Chondrocyte (in vitro differentiated cells): ENCODE measurements around the gene KRTAP3-3. TPM values are rescaled to one million over a fixed set of nuclear protein-coding genes. Genes with fewer than 3 reads are reported as not detected.

ENCODE experiments used
- DNase-seq: peaks from one replicate; pipeline ENCODE4 v3.0.0; 2021; ENCODE audit warnings: mixed read lengths, low spot score
- H3K27ac Mint-ChIP-seq: one replicate; pipeline ENCODE4 v1.8.0; 2021; ENCODE audit warnings: mild to moderate bottlenecking, moderate library complexity, mixed read lengths; ENCODE audit not compliant: unreplicated experiment
- H3K27me3 Mint-ChIP-seq: 2 replicates; pipeline ENCODE4 v1.8.0; 2021; ENCODE audit warnings: low read depth, mixed read lengths
- H3K36me3 Mint-ChIP-seq: 2 replicates; pipeline ENCODE4 v1.8.0; 2021; ENCODE audit warnings: low read depth, mixed read lengths
- H3K4me1 Mint-ChIP-seq: 2 replicates; pipeline ENCODE4 v1.8.0; 2021; ENCODE audit warnings: low read depth, mild to moderate bottlenecking, mixed read lengths
- H3K4me3 Mint-ChIP-seq: one replicate; pipeline ENCODE4 v1.8.0; 2021; ENCODE audit warnings: mild to moderate bottlenecking, moderate library complexity, mixed read lengths; ENCODE audit not compliant: unreplicated experiment
- H3K9me3 Mint-ChIP-seq: 2 replicates; pipeline ENCODE4 v1.8.0; 2021; ENCODE audit warnings: low read depth, mixed read lengths
- CTCF ChIP-seq: fragments of 200-600 bp; sonication (generic); IDR thresholded peaks from 2 replicates; pipeline ENCODE4 v1.5.0; 2021; ENCODE audit warnings: antibody characterized with exemption, mild to moderate bottlenecking, moderate library complexity
- total RNA-seq: library from RNA; stranded (reverse); gene quantifications from 3 replicates; pipeline ENCODE4 v1.2.1, GENCODE V29; 2021

Gene KRTAP3-3
- total RNA-seq, 1 donor from 2014 or later: not detected

GRCh38 chr17:40949418-40949817, 44.5 kb downstream of the KRTAP3-3 start:
- TF ChIP-seq CTCF: no peak
- DNase-seq: no peak
- no peak overlapping the region for H3K27ac Mint-ChIP-seq
- no peaks in the 10 kb centered on the region for H3K36me3 Mint-ChIP-seq
- peaks cover 10% of the 10 kb centered on the region for H3K27me3 Mint-ChIP-seq
- no peak overlapping the region for H3K4me3 Mint-ChIP-seq
- H3K4me1 Mint-ChIP-seq: peaks cover 12% of the 10 kb centered on the region
- no peaks in the 10 kb centered on the region for H3K9me3 Mint-ChIP-seq

- Mint-ChIP-seq H3K4me3 (no peak overlapping the region), H3K9me3 (no peaks in the 10 kb centered on the region)
- no peak for TF ChIP-seq CTCF
Observed at GRCh38 chr17:40947929-40948328, 46.0 kb downstream of the KRTAP3-3 start.

GRCh38 chr17:40945414-40945813, 48.5 kb downstream of the KRTAP3-3 start:
- no peak overlapping the region for H3K27ac Mint-ChIP-seq
- no peaks in the 10 kb centered on the region for H3K9me3 Mint-ChIP-seq
- no peak for DNase-seq
- no peak for TF ChIP-seq CTCF
- H3K27me3 Mint-ChIP-seq: peaks cover 10% of the 10 kb centered on the region
- no peaks in the 10 kb centered on the region for H3K36me3 Mint-ChIP-seq
- H3K4me1 Mint-ChIP-seq: no peaks in the 10 kb centered on the region
- H3K4me3 Mint-ChIP-seq: no peak overlapping the region

More at GRCh38 chr17:40947929-40948328, 46.0 kb downstream of the KRTAP3-3 start:
- Mint-ChIP-seq H3K36me3 (no peaks in the 10 kb centered on the region), H3K27me3 (peaks cover 10% of the 10 kb centered on the region), H3K4me1 (peaks cover 7% of the 10 kb centered on the region), H3K27ac (no peak overlapping the region)
- no peak for DNase-seq

- no peak for DNase-seq
- Mint-ChIP-seq H3K36me3 (no peaks in the 10 kb centered on the region), H3K27me3 (peaks cover 4% of the 10 kb centered on the region), H3K4me3 (no peak overlapping the region), H3K27ac (no peak overlapping the region), H3K9me3 (no peaks in the 10 kb centered on the region), H3K4me1 (no peaks in the 10 kb centered on the region)
- no peak for TF ChIP-seq CTCF
Observed at GRCh38 chr17:40944531-40944930, 49.4 kb downstream of the KRTAP3-3 start.

Other genes starting within 250 kb of the KRTAP3-3 start
- gene KRT25, start 238.8 kb downstream of the KRTAP3-3 start, total RNA-seq: not detected in 3 replicates
- not detected in 3 replicates for gene KRT26, start 222.0 kb downstream of the KRTAP3-3 start, total RNA-seq
- gene KRT27, start 211.6 kb downstream of the KRTAP3-3 start, total RNA-seq: not detected in 3 replicates
- gene KRT28, start 194.2 kb downstream of the KRTAP3-3 start, total RNA-seq: not detected in 3 replicates
- 52.9 to 80.2 TPM (median 55.0 TPM) in 3 replicates for gene KRT10, start 171.6 kb downstream of the KRTAP3-3 start, total RNA-seq
- gene KRT12, start 126.9 kb downstream of the KRTAP3-3 start, total RNA-seq: not detected in 3 replicates
- gene KRT20, start 108.9 kb downstream of the KRTAP3-3 start, total RNA-seq: not detected in 3 replicates
- gene KRT23, start 56.5 kb downstream of the KRTAP3-3 start, total RNA-seq: not detected in 3 replicates
- not detected in 3 replicates for gene KRT39, start 27.2 kb downstream of the KRTAP3-3 start, total RNA-seq
- gene KRT40, start 9.8 kb downstream of the KRTAP3-3 start, total RNA-seq: not detected in 3 replicates
- not detected in 3 replicates for gene KRTAP3-2, start 5.7 kb upstream of the KRTAP3-3 start, total RNA-seq
- not detected in 3 replicates for gene KRTAP3-1, start 15.0 kb upstream of the KRTAP3-3 start, total RNA-seq
- gene KRTAP1-5, start 33.0 kb upstream of the KRTAP3-3 start, total RNA-seq: not detected in 3 replicates
- not detected in 3 replicates for gene KRTAP1-4, start 36.0 kb upstream of the KRTAP3-3 start, total RNA-seq
- not detected in 3 replicates for gene KRTAP1-3, start 40.7 kb upstream of the KRTAP3-3 start, total RNA-seq
- not detected in 3 replicates for gene KRTAP1-1, start 47.3 kb upstream of the KRTAP3-3 start, total RNA-seq
- not detected in 3 replicates for gene KRTAP2-1, start 53.2 kb upstream of the KRTAP3-3 start, total RNA-seq
- not detected in 3 replicates for gene KRTAP2-2, start 61.1 kb upstream of the KRTAP3-3 start, total RNA-seq
- gene KRTAP2-3, start 66.0 kb upstream of the KRTAP3-3 start, total RNA-seq: not detected in 3 replicates
- gene KRTAP2-4, start 71.7 kb upstream of the KRTAP3-3 start, total RNA-seq: not detected in 3 replicates
- not detected in 3 replicates for gene KRTAP4-7, start 90.0 kb upstream of the KRTAP3-3 start, total RNA-seq
- gene KRTAP4-8, start 104.0 kb upstream of the KRTAP3-3 start, total RNA-seq: not detected in 3 replicates
- not detected in 3 replicates for gene KRTAP4-16, start 108.0 kb upstream of the KRTAP3-3 start, total RNA-seq
- not detected in 3 replicates for gene KRTAP4-9, start 111.2 kb upstream of the KRTAP3-3 start, total RNA-seq
- gene KRTAP4-11, start 124.2 kb upstream of the KRTAP3-3 start, total RNA-seq: not detected in 3 replicates
- not detected in 3 replicates for gene KRTAP4-12, start 130.0 kb upstream of the KRTAP3-3 start, total RNA-seq
- not detected in 3 replicates for gene KRTAP4-6, start 146.4 kb upstream of the KRTAP3-3 start, total RNA-seq
- gene KRTAP4-5, start 155.7 kb upstream of the KRTAP3-3 start, total RNA-seq: not detected in 3 replicates
- not detected in 3 replicates for gene KRTAP4-4, start 166.6 kb upstream of the KRTAP3-3 start, total RNA-seq
- not detected in 3 replicates for gene KRTAP4-3, start 174.1 kb upstream of the KRTAP3-3 start, total RNA-seq
- gene KRTAP4-2, start 184.1 kb upstream of the KRTAP3-3 start, total RNA-seq: not detected in 3 replicates
- gene KRTAP4-1, start 190.7 kb upstream of the KRTAP3-3 start, total RNA-seq: not detected in 3 replicates
- not detected in 3 replicates for gene KRTAP9-1, start 195.7 kb upstream of the KRTAP3-3 start, total RNA-seq
- not detected in 3 replicates for gene KRTAP9-2, start 232.5 kb upstream of the KRTAP3-3 start, total RNA-seq
- gene KRTAP9-3, start 238.3 kb upstream of the KRTAP3-3 start, total RNA-seq: not detected in 3 replicates
- gene KRTAP9-8, start 243.8 kb upstream of the KRTAP3-3 start, total RNA-seq: not detected in 3 replicates